PC-9 (cell line): ENCODE measurements around the gene PPIE. TPM values are rescaled to one million over a fixed set of nuclear protein-coding genes. Genes with fewer than 3 reads are reported as not detected.

Experiments
- BruUV-seq: library from RNA; stranded (reverse); fragments of 400-500 nt; replicated peaks from 2 replicates; lab custom pipeline; 2021; lab: Mats Ljungman, UMichigan
- CTCF ChIA-PET: fragments of 300-600 bp; sonication (Branson Sonifier 250); formaldehyde crosslinking; loops from one replicate; lab custom pipeline; 2022; ENCODE audit warnings: antibody characterized with exemption; lab: Charles Lee
- POLR2A ChIA-PET: fragments of 300-600 bp; sonication (Branson Sonifier 250); formaldehyde crosslinking; loops from one replicate; lab custom pipeline; 2022; ENCODE audit warnings: antibody characterized with exemption; ENCODE audit not compliant: unreplicated experiment; lab: Charles Lee
- DNase-seq, 2 experiments: peaks; one replicate each; pipeline versions ENCODE4 v3.0.0 to v3.0.0-alpha.2; 2015 to 2022; ENCODE audit warnings: mixed read lengths in 1 of 2
- H2AFZ ChIP-seq: fragments of 200-600 bp; sonication (generic); 2 replicates; pipeline ENCODE4 v1.8.1; 2017; ENCODE audit warnings: antibody characterized with exemption
- H3F3A ChIP-seq: fragments of 200-600 bp; sonication (generic); 2 replicates; pipeline ENCODE4 v1.8.1; 2017; ENCODE audit warnings: antibody characterized with exemption, mild to moderate bottlenecking, low read depth; ENCODE audit not compliant: insufficient read depth
- H3K27ac ChIP-seq: fragments of 200-600 bp; sonication (generic); 2 replicates; pipeline ENCODE4 v1.6.1; 2016; ENCODE audit warnings: mixed run types
- H3K27me3 ChIP-seq: fragments of 200-600 bp; sonication (generic); 2 replicates; pipeline ENCODE4 v1.6.1; 2016; ENCODE audit warnings: low read depth, mixed run types; ENCODE audit not compliant: insufficient read depth
- H3K36me3 ChIP-seq: fragments of 200-600 bp; sonication (generic); 2 replicates; pipeline ENCODE4 v1.6.1; 2016; ENCODE audit warnings: low read depth, mixed run types
- H3K4me1 ChIP-seq: fragments of 200-600 bp; sonication (generic); replicated peaks from 2 replicates; pipeline ENCODE4 v1.6.1; 2016; ENCODE audit warnings: mixed run types; ENCODE audit not compliant: insufficient read depth
- H3K4me2 ChIP-seq: fragments of 200-600 bp; sonication (generic); 2 replicates; pipeline ENCODE4 v1.6.1; 2017; ENCODE audit warnings: mixed run types
- H3K4me3 ChIP-seq: fragments of 200-600 bp; sonication (generic); 2 replicates; pipeline ENCODE4 v1.6.1; 2016; ENCODE audit warnings: mixed run types
- H3K79me2 ChIP-seq: fragments of 200-600 bp; sonication (generic); 2 replicates; pipeline ENCODE4 v1.6.1; 2017; ENCODE audit warnings: low read depth, mixed run types
- H3K9me2 ChIP-seq: fragments of 200-600 bp; sonication (generic); 2 replicates; pipeline ENCODE4 v1.8.1; 2017; ENCODE audit warnings: mild to moderate bottlenecking; ENCODE audit not compliant: insufficient read depth
- H3K9me3 ChIP-seq: fragments of 200-600 bp; sonication (generic); 2 replicates; pipeline ENCODE4 v1.8.1; 2016; ENCODE audit warnings: low read depth; ENCODE audit not compliant: insufficient read depth
- H4K20me1 ChIP-seq: fragments of 200-600 bp; sonication (generic); 2 replicates; pipeline ENCODE4 v1.8.1; 2017; ENCODE audit not compliant: insufficient read depth
- CTCF ChIP-seq: fragments of 200-600 bp; sonication (generic); conservative IDR thresholded peaks from 2 replicates; pipeline ENCODE4 v1.6.1; 2017; ENCODE audit warnings: mixed run types, antibody characterized with exemption, mild to moderate bottlenecking, moderate library complexity
- EZH2 ChIP-seq: fragments of 200-600 bp; sonication (generic); IDR thresholded peaks from 2 replicates; pipeline ENCODE4 v1.8.0; 2017; ENCODE audit warnings: antibody characterized with exemption, low read depth
- intact Hi-C: fragments of 100-400 bp; cut with micrococcal nuclease; formaldehyde crosslinking; loops from one replicate; pipeline ENCODE4 v1.10.0; 2022; ENCODE audit not compliant: unreplicated experiment
- total RNA-seq: library from RNA; stranded (reverse); gene quantifications from 2 replicates; pipeline ENCODE4 v1.2.3, GENCODE V29; 2021

Gene PPIE
- total RNA-seq, 1 experiment from 2014 or later: 81.1 TPM

- Histone ChIP-seq H3K9me2 (no peaks in the 10 kb centered on the region), H3K4me3 (no peak overlapping the region), H4K20me1 (no peaks in the 10 kb centered on the region), H3K27ac (no peak overlapping the region), H2AFZ (no peak overlapping the region), H3K79me2 (no peaks in the 10 kb centered on the region), H3K27me3 (peaks cover 26% of the 10 kb centered on the region), H3K36me3 (no peaks in the 10 kb centered on the region), H3F3A (no peaks in the 10 kb centered on the region), H3K4me2 (no peak overlapping the region), H3K9me3 (no peaks in the 10 kb centered on the region), H3K4me1 (no peaks in the 10 kb centered on the region)
- intact Hi-C loops: no loop called here
- BruUV-seq: no TSS peak
- CTCF ChIA-PET: interaction anchor here (0.7 kb wide), 1 partner anchor 90 kb away, joined by 3 read pairs; no protein-coding TSS in a partner anchor
- DNase-seq: no peak
- POLR2A ChIA-PET: interaction anchor here (0.8 kb wide), 1 partner anchor 319 kb away, joined by 8 read pairs; no protein-coding TSS in a partner anchor
- no peak for TF ChIP-seq CTCF
Measured at GRCh38 chr1:39696448-39696847, 42.2 kb upstream of the PPIE start.

- Histone ChIP-seq H3K27ac (no peak overlapping the region), H3K4me1 (no peaks in the 10 kb centered on the region), H3K4me3 (no peak overlapping the region), H3K9me2 (no peaks in the 10 kb centered on the region), H4K20me1 (no peaks in the 10 kb centered on the region), H2AFZ (no peak overlapping the region), H3K79me2 (no peaks in the 10 kb centered on the region), H3K4me2 (no peak overlapping the region), H3K27me3 (peaks cover 26% of the 10 kb centered on the region), H3F3A (no peaks in the 10 kb centered on the region), H3K9me3 (no peaks in the 10 kb centered on the region), H3K36me3 (no peaks in the 10 kb centered on the region)
- no peak for DNase-seq
- intact Hi-C loops: no loop called here
- ChIA-PET CTCF (no interaction called here), POLR2A (no interaction called here)
- no peak for TF ChIP-seq CTCF
- TF ChIP-seq EZH2: no peak
- no TSS peak for BruUV-seq
Measured at GRCh38 chr1:39698568-39698967, 40.1 kb upstream of the PPIE start.

- intact Hi-C loops: no loop called here
- H3K27ac ChIP-seq: no peak overlapping the region
- ChIA-PET CTCF (no interaction called here), POLR2A (no interaction called here)
- no peaks in the 10 kb centered on the region for H3K79me2 ChIP-seq
- no peaks in the 10 kb centered on the region for H3K4me1 ChIP-seq
- no peaks in the 10 kb centered on the region for H3K9me3 ChIP-seq
- no peaks in the 10 kb centered on the region for H4K20me1 ChIP-seq
- no peak overlapping the region for H3K4me2 ChIP-seq
- no peaks in the 10 kb centered on the region for H3F3A ChIP-seq
- H3K4me3 ChIP-seq: no peak overlapping the region
- no peaks in the 10 kb centered on the region for H3K36me3 ChIP-seq
- TF ChIP-seq CTCF (no peak), EZH2 (no peak)
- peaks cover 26% of the 10 kb centered on the region for H3K27me3 ChIP-seq
- no TSS peak for BruUV-seq
- H2AFZ ChIP-seq: no peak overlapping the region
- H3K9me2 ChIP-seq: no peaks in the 10 kb centered on the region
- DNase-seq: no peak
Measured at GRCh38 chr1:39699419-39699818, 39.3 kb upstream of the PPIE start.
